ENCODE results near the gene DAPK1. TPM values are rescaled to one million over a fixed set of nuclear protein-coding genes. Genes with fewer than 3 reads are reported as not detected.
A peak's percentile ranks its signal among the peaks of the same experiment; 100 is the strongest.

The DAPK1 gene
- total RNA-seq, 2 donors from 2014 or later: 39.1 to 40.6 TPM

GRCh38 chr9:87713278-87713987 lies 215.8 kb downstream of the DAPK1 start:
- ATAC-seq (ENCODE audit: insufficient number of reproducible peaks, low FRiP score, low read depth) (peak; percentile 75), DNase-seq (ENCODE audit: low spot score) (peak; percentile 80)
- H3K27me3 ChIP-seq (replicated peaks; ENCODE audit: insufficient read depth): no peaks in the 10 kb centered on the region
- peak overlapping the region; percentile 74 to 81 for H3K27ac ChIP-seq
- peak overlapping the region; percentile 58 for H3K4me3 ChIP-seq
- no peaks in the 10 kb centered on the region for H3K36me3 ChIP-seq
- H3K4me1 ChIP-seq (ENCODE audit: control insufficient read depth in 1 of 2, low read depth in 2 of 2): peaks cover 12 to 28% of the 10 kb centered on the region in 2 donors
- TF ChIP-seq, protein P1, sequence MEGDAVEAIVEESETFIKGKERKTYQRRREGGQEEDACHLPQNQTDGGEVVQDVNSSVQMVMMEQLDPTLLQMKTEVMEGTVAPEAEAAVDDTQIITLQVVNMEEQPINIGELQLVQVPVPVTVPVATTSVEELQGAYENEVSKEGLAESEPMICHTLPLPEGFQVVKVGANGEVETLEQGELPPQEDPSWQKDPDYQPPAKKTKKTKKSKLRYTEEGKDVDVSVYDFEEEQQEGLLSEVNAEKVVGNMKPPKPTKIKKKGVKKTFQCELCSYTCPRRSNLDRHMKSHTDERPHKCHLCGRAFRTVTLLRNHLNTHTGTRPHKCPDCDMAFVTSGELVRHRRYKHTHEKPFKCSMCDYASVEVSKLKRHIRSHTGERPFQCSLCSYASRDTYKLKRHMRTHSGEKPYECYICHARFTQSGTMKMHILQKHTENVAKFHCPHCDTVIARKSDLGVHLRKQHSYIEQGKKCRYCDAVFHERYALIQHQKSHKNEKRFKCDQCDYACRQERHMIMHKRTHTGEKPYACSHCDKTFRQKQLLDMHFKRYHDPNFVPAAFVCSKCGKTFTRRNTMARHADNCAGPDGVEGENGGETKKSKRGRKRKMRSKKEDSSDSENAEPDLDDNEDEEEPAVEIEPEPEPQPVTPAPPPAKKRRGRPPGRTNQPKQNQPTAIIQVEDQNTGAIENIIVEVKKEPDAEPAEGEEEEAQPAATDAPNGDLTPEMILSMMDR (IDR thresholded peaks at IDR 0.05): no peak
- no peaks in the 10 kb centered on the region for H3K9me3 ChIP-seq

GRCh38 chr9:87713988-87714330 lies 216.3 kb downstream of the DAPK1 start:
- Histone ChIP-seq H3K4me1 (ENCODE audit: control insufficient read depth in 1 of 2, low read depth in 2 of 2) (peaks cover 12 to 28% of the 10 kb centered on the region in 2 donors), H3K4me3 (peak overlapping the region; percentile 58), H3K36me3 (no peaks in the 10 kb centered on the region), H3K27ac (peak overlapping the region; percentile 74 to 81), H3K27me3 (replicated peaks; ENCODE audit: insufficient read depth) (no peaks in the 10 kb centered on the region), H3K9me3 (no peaks in the 10 kb centered on the region)
- ATAC-seq (ENCODE audit: insufficient number of reproducible peaks, low FRiP score, low read depth): no peak
- TF ChIP-seq, protein P1 (IDR thresholded peaks at IDR 0.05): no peak
- no peak for DNase-seq (ENCODE audit: low spot score)

DNA sequence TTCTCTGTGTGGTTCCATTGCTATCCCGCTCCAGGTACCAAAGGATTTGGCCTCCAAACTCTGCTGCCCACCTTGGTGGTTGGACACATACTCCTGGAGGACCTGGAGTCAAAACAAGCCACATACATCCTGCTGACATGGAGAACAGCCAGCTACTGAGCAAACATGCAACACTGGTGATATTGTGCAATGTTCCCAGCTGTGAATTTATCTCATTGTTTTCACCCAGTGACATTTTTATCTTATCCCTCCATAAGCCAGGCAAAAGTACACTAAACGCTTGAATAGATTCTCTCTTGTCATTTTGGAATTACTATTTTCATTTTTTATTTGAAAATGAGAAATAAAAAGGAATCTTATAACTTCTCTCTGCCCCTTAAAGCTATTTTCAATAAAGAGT lies 217.2 kb downstream of the DAPK1 start:
- DNase-seq (ENCODE audit: low spot score): no peak
- no peak for ATAC-seq (ENCODE audit: insufficient number of reproducible peaks, low FRiP score, low read depth)
- no peaks in the 10 kb centered on the region for H3K36me3 ChIP-seq

GRCh38 chr9:87716141-87716540 lies 218.5 kb downstream of the DAPK1 start:
- Histone ChIP-seq H3K9me3 (no peaks in the 10 kb centered on the region), H3K27me3 (replicated peaks; ENCODE audit: insufficient read depth) (no peaks in the 10 kb centered on the region), H3K36me3 (no peaks in the 10 kb centered on the region), H3K4me3 (no peak overlapping the region), H3K27ac (no peak overlapping the region), H3K4me1 (ENCODE audit: control insufficient read depth in 1 of 2, low read depth in 2 of 2) (peaks cover 12 to 28% of the 10 kb centered on the region in 2 donors)
- no peak for ATAC-seq (ENCODE audit: insufficient number of reproducible peaks, low FRiP score, low read depth)
- no peak for DNase-seq (ENCODE audit: low spot score)
- TF ChIP-seq, protein P1 (IDR thresholded peaks at IDR 0.05): no peak

More for the DNA sequence above, 217.2 kb downstream of the DAPK1 start:
- H3K4me1 ChIP-seq (ENCODE audit: control insufficient read depth in 1 of 2, low read depth in 2 of 2): peaks cover 12 to 28% of the 10 kb centered on the region in 2 donors
- H3K4me3 ChIP-seq: no peak overlapping the region
- no peaks in the 10 kb centered on the region for H3K9me3 ChIP-seq
- peak overlapping the region in 1 of 2 donors; percentile 81 for H3K27ac ChIP-seq
- no peaks in the 10 kb centered on the region for H3K27me3 ChIP-seq (replicated peaks; ENCODE audit: insufficient read depth)
- TF ChIP-seq, protein P1 (IDR thresholded peaks at IDR 0.05): no peak

DNA sequence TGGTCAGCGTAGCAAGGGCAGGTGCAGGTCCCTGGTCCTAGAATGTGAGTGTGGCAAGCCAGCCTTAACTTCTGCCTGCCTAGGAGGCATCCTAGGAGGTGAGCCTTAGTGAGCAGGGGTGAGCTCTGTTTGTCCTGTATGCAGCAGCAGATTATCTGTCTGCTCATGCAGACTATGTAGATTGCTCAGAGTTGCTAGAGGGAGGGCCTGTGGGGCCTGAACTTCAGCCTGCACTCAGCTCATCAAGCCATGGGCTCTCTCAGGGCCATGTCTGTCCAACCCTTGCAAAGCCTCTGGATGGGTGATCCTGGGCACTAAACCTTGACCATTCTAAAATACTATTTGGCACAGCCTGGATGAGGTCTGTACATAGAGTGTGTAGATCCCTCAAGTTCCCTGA lies 219.8 kb downstream of the DAPK1 start:
- DNase-seq (ENCODE audit: low spot score) (no peak), ATAC-seq (ENCODE audit: insufficient number of reproducible peaks, low FRiP score, low read depth) (no peak)
- Histone ChIP-seq H3K27me3 (replicated peaks; ENCODE audit: insufficient read depth) (no peaks in the 10 kb centered on the region), H3K27ac (no peak overlapping the region), H3K9me3 (no peaks in the 10 kb centered on the region), H3K4me1 (ENCODE audit: control insufficient read depth in 1 of 2, low read depth in 2 of 2) (peaks cover 12 to 20% of the 10 kb centered on the region in 2 donors), H3K4me3 (no peak overlapping the region), H3K36me3 (no peaks in the 10 kb centered on the region)
- TF ChIP-seq, protein P1 (IDR thresholded peaks at IDR 0.05): no peak
